ENCODE measurements around the gene FOXO3.

DNA sequence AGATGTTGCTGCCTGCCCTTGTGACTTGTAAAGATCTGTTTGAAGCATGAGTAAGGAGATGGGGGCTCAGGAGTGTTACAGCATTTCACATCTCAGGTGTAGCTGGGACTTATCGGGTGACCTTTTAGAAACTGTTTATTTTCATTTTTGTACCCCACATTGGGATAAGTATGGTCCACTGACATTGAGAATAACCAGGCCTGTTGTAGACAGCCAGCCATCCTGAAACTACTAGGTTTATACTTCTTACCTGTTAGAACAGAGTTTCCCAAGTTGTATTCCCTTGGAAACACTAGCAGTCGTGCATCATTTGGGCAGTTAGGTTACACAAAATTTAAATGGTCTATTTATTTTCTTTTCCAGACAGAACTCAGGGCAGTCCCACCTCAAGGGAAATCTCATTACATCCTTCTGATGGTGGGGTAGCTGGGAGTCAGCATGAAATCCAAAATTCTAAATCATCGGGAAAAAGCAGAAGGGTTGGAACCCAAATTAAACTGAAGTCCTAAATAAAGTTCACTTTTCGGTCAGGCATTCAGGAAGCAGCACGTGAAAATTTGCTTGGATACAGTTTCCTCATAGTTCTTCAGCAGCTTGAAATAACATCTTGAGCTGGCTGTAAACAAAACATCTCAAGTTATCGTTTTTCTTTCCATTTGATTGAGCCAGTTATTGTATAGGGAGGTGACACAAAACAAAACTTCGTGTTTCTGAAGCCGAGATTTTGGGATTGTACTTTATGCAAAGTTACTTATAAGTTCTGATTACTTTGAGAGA, 30.5 kb downstream of the FOXO3 start:
- TF ChIP-seq, protein P1, sequence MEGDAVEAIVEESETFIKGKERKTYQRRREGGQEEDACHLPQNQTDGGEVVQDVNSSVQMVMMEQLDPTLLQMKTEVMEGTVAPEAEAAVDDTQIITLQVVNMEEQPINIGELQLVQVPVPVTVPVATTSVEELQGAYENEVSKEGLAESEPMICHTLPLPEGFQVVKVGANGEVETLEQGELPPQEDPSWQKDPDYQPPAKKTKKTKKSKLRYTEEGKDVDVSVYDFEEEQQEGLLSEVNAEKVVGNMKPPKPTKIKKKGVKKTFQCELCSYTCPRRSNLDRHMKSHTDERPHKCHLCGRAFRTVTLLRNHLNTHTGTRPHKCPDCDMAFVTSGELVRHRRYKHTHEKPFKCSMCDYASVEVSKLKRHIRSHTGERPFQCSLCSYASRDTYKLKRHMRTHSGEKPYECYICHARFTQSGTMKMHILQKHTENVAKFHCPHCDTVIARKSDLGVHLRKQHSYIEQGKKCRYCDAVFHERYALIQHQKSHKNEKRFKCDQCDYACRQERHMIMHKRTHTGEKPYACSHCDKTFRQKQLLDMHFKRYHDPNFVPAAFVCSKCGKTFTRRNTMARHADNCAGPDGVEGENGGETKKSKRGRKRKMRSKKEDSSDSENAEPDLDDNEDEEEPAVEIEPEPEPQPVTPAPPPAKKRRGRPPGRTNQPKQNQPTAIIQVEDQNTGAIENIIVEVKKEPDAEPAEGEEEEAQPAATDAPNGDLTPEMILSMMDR (IDR thresholded peaks at IDR 0.05; ENCODE audit: low read depth, low read length), result no peak
- no peak for TF ChIP-seq EZH2phosphoT487 (IDR thresholded peaks at IDR 0.05; ENCODE audit: low read depth)

Measured in OCI-LY3 (cell line).